HG02870 (cell line): ENCODE data around the gene MPZL1.
A peak's percentile ranks its signal among the peaks of the same experiment; 100 is the strongest.
"Not testable (repeated sequence)": the region's sequence is repeated elsewhere in the genome, so short reads cannot be mapped to it uniquely, and the experiment has no call there.

Experiments
- ATAC-seq: cut with Tn5 transposase; IDR thresholded peaks from one replicate; pipeline ENCODE4 v1.9.1; 2021; ENCODE audit warnings: mild to moderate bottlenecking, moderate library complexity; ENCODE audit not compliant: unreplicated experiment

Gene MPZL1

GRCh38 chr1:167718914-167719691 lies 2.7 kb upstream of the MPZL1 start:
- no peak for ATAC-seq

DNA sequence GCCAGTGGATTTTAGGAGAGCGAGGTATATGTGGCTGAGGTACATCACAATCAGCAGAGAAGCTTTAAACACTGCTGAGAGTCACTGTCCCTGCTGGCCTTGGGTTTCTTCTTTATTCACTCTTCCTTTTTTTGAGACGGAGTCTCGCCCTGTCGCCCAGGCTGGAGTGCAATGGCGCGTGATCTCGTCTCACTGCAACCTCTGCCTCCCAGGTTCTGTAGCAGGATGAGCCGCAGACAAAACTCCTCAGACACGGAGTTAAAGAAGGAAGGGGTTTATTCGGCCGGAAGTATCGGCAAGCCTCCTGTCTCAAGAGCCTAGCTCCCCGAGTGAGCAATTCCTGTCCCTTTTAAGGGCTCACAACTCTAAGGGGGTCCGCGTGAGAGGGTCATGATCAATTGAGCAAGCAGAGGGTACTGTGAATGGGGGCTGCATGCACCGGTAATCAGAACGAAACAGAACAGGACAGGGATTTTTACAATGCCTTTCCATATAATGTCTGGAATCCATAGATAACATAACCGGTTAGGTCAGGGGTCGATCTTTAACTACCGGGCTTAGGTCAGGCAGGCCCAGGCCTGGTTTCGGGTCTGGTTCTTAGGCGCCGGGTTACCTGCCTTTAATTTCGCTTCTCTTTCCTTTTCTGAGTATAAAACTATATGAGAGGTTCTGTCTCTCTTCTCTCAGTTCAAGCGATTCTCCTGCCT lies 1.9 kb upstream of the MPZL1 start:
- not testable (repeated sequence) for ATAC-seq

- no peak for ATAC-seq
Observed at GRCh38 chr1:167720965-167721616, 691 bp upstream of the MPZL1 start.

DNA sequence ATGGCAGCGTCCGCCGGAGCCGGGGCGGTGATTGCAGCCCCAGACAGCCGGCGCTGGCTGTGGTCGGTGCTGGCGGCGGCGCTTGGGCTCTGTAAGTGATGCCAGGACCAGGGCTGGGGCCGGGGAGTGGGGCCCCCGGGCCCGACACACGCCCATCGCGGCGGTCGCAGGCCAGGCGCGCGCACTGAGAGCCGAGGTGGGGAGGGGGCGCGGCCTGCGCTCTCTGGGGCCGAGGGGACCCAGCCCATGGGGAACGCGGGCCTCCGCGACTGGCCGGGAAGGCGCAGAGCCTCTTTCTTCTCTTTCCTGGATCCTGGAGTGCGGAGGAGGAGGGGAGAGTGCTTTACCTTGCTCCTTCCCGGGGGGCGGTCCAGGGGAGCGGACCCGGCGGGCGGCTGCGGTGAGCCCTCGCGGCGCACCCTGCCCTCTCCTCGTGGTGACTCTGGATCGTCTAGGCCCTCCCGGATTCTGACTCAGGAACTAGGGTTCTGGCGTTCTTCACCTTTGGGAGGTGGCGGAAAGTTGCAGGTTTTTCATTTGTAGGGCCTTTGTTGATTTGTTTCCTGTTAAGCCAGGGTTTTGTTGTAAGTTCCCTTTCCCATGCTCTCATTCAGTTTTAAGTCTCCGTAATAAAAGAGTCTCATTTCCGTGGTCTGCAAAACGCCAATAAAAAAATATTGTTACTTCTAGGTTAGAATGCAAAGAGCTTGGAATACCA lies 529 bp downstream of the MPZL1 start:
- ATAC-seq = peak; percentile 29

- no peak for ATAC-seq
Observed at GRCh38 chr1:167722870-167723251, 1.1 kb downstream of the MPZL1 start.

- ATAC-seq = no peak
Observed at GRCh38 chr1:167723707-167724323, 2.0 kb downstream of the MPZL1 start.

GRCh38 chr1:167726008-167726407 lies 4.2 kb downstream of the MPZL1 start:
- ATAC-seq = no peak

- ATAC-seq = no peak
Observed at GRCh38 chr1:167728818-167729410, 7.1 kb downstream of the MPZL1 start.

GRCh38 chr1:167734227-167734626 lies 12.4 kb downstream of the MPZL1 start:
- ATAC-seq = no peak

DNA sequence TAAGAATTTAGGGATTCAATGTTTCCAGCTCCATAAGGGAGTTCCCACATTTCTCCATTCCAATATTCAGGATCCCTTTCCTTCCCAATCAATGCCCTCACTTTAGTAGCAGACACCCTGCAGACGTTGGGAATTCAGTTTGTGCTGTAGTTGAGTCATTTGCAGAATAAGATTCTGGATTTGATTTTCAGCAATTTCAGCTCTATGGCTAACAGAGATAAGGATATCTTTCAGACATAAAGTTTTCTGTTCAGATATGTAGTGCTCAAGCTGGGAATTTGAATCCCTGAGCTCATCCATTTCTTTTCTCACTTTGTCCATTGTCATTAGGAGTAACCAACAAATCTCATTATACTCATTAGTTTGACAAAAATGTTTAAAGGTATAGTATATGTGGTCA lies 13.1 kb downstream of the MPZL1 start:
- no peak for ATAC-seq

- no peak for ATAC-seq
Observed at GRCh38 chr1:167737169-167737568, 15.4 kb downstream of the MPZL1 start.

GRCh38 chr1:167738158-167738557 lies 16.4 kb downstream of the MPZL1 start:
- no peak for ATAC-seq

DNA sequence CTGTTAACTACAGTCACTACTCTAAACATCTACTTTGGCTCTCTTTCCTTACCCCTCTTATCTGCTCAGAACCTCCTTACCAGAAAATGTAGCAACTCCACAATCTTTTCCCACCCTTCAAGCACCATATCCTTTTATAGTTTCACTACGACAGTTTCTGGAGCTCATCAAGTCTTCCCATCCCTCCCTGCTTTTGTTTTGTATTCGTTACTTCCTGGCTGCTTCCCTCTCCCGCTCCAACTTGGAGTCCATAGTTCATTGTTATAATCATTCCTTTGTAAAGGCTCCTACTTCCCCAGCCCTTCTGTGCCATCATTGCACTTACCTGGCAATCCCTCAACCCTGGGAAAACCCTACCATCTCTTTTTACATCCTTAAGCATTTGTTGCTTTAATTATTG lies 18.0 kb downstream of the MPZL1 start:
- ATAC-seq = no peak

GRCh38 chr1:167741103-167741502 lies 19.3 kb downstream of the MPZL1 start:
- ATAC-seq = not testable (repeated sequence)

GRCh38 chr1:167742392-167743057 lies 20.7 kb downstream of the MPZL1 start:
- not testable (repeated sequence) for ATAC-seq

DNA sequence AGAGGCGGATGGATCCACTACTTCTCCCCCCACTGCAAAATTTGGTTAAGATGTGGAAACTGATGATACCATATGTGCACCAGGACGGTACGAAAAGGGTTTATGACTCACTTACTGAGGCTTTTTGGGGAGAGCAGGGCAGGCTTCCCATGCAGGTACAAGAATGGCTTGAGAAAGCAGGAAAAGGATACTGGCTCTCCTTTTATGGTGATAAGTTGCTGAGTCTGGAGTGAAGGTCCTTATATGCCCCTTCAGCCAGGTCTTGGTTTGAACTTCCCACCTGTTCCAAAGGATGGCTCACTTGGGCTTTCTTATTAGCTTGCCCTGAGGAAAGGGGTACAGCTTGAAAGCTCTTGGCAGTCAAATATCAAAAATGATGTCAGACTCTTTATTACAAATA lies 23.1 kb downstream of the MPZL1 start:
- no peak for ATAC-seq

- no peak for ATAC-seq
Observed at GRCh38 chr1:167746013-167746672, 24.4 kb downstream of the MPZL1 start.

DNA sequence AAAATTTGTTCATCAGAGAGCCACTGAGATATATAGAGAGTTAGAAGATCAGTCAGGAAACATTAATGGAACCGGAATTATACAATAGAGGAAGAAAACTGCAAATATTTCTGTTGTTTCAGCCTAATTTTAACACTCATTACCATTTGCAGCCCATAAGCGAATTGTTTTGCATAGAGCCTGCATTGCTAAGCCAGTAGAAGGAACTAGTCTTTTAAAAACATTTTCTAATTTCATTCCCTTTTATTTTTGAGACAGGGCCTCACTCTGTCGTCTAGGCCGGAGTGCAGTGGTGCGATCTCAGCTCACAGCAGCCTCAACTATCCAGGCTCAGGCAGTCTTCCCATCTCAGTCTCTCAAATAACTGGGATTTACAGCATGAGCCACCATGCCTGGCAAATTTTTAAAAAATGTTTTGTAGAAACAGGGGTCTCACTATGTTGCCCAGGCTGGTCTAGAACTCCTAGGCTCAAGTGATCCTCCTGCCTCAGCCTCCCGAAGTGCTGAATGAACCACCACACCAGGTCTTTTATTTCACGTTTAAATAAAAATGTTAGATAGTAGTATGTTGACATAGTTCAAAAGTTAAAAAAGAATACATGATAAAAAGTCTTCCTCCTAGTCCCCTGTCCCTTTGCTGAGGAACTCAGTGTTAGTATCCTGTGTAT lies 25.3 kb downstream of the MPZL1 start:
- no peak for ATAC-seq

- ATAC-seq = no peak
Observed at GRCh38 chr1:167747988-167748387, 26.2 kb downstream of the MPZL1 start.
